NCI-H345 treated with DMSO at 0.1 percent for 48 hours (cell line): ENCODE measurements around the gene GAS1.

Source experiments
- DNase-seq: peaks from one replicate; lab custom pipeline; 2025; ENCODE audit not compliant: unreplicated experiment; lab: John Stamatoyannopoulos, UW

The GAS1 gene

GRCh38 chr9:86965636-86966395 is 18.5 kb upstream of the GAS1 start:
- no peak for DNase-seq

GRCh38 chr9:86962692-86963091 is 15.4 kb upstream of the GAS1 start:
- DNase-seq = no peak

- no peak for DNase-seq
These were observed 13.6 kb upstream of the GAS1 start for GRCh38 chr9:86960938-86961337.

- no peak for DNase-seq
These were observed 10.9 kb upstream of the GAS1 start for GRCh38 chr9:86958203-86958602.

GRCh38 chr9:86955561-86955960 is 8.3 kb upstream of the GAS1 start:
- DNase-seq = no peak

GRCh38 chr9:86955042-86955441 is 7.7 kb upstream of the GAS1 start:
- no peak for DNase-seq

GRCh38 chr9:86953181-86953580 is 5.9 kb upstream of the GAS1 start:
- no peak for DNase-seq

- DNase-seq = no peak
These were observed 996 bp upstream of the GAS1 start for GRCh38 chr9:86948074-86948929.

- no peak for DNase-seq
These were observed 833 bp downstream of the GAS1 start for GRCh38 chr9:86946201-86947145.

GRCh38 chr9:86945728-86946200 is 1.5 kb downstream of the GAS1 start:
- no peak for DNase-seq

GRCh38 chr9:86944796-86945727 is 2.2 kb downstream of the GAS1 start:
- DNase-seq = no peak

GRCh38 chr9:86943201-86944113 is 3.8 kb downstream of the GAS1 start:
- DNase-seq = no peak

GRCh38 chr9:86942281-86943200 is 4.8 kb downstream of the GAS1 start:
- DNase-seq = no peak

GRCh38 chr9:86941197-86941596 is 6.1 kb downstream of the GAS1 start:
- no peak for DNase-seq

- DNase-seq = no peak
These were observed 6.5 kb downstream of the GAS1 start for GRCh38 chr9:86940774-86941173.

GRCh38 chr9:86939891-86940290 is 7.4 kb downstream of the GAS1 start:
- no peak for DNase-seq

- no peak for DNase-seq
These were observed 8.0 kb downstream of the GAS1 start for GRCh38 chr9:86939321-86939720.

GRCh38 chr9:86938780-86939179 is 8.5 kb downstream of the GAS1 start:
- DNase-seq = no peak
